ENCODE data around the gene ALDH1L1. TPM values are rescaled to one million over a fixed set of nuclear protein-coding genes. Genes with fewer than 3 reads are reported as not detected.

The ALDH1L1 gene
- polyA plus RNA-seq, 3 donors, result not detected

- peak overlapping the region in 1 of 2 donors; percentile 63 for H3K4me3 Mint-ChIP-seq
- Histone ChIP-seq H3K4me1 (ENCODE audit: control insufficient read depth in 1 of 2, insufficient read depth in 2 of 2, low read length in 2 of 2) (peaks cover 5 to 14% of the 10 kb centered on the region in 2 donors), H4K20me1 (ENCODE audit: insufficient read depth, low read length) (no peaks in the 10 kb centered on the region), H3K79me2 (ENCODE audit: insufficient read depth, low read length) (no peaks in the 10 kb centered on the region), H3K4me2 (replicated peaks; ENCODE audit: extremely low read depth, low read length, poor library complexity, severe bottlenecking) (no peak overlapping the region), H3K9me3 (replicated peaks in 1 of 2; ENCODE audit: control insufficient read depth in 1 of 2, insufficient read depth in 1 of 2, low read length in 2 of 2) (no peaks in the 10 kb centered on the region), H3K36me3 (replicated peaks in 1 of 2; ENCODE audit: control insufficient read depth in 1 of 2, insufficient read depth in 2 of 2, low read length in 2 of 2) (no peaks in the 10 kb centered on the region), H2AFZ (ENCODE audit: insufficient read depth, low read depth, low read length, poor library complexity, severe bottlenecking) (peak overlapping the region; percentile 41), H3K27ac (ENCODE audit: low read depth in 1 of 2, low read length in 2 of 2) (no peak overlapping the region), H3K27me3 (ENCODE audit: control insufficient read depth in 2 of 2, insufficient read depth in 2 of 2, low read length in 2 of 2) (no peaks in the 10 kb centered on the region), H3K9ac (ENCODE audit: insufficient read depth, low read length, poor library complexity, severe bottlenecking) (no peak overlapping the region), H3K4me3 (replicated peaks in 1 of 3; ENCODE audit: low read depth in 2 of 3, low read length in 3 of 3) (no peak overlapping the region)
- H3K36me3 Mint-ChIP-seq, result no peaks in the 10 kb centered on the region
- 63% methylated on average over 9 of the region's 16 CpGs for WGBS (ENCODE audit: insufficient coverage)
- DNase-seq, result peak in 1 of 3 donors; percentile 14
- H3K4me1 Mint-ChIP-seq, result peaks cover 10% of the 10 kb centered on the region
- intact Hi-C loops (cut with micrococcal nuclease), result no loop called here
- peaks cover 1 to 4% (median 3%) of the 10 kb centered on the region in 3 donors for H3K27me3 Mint-ChIP-seq (ENCODE audit: low read depth in 3 of 3)
- TF ChIP-seq CTCF (IDR thresholded peaks at IDR 0.05), result no peak
- H3K27ac Mint-ChIP-seq, result peak overlapping the region in 1 of 7 donors; percentile 57
- peaks cover 0 to 2% (median 0%) of the 10 kb centered on the region in 7 donors for H3K9me3 Mint-ChIP-seq
Measured at GRCh38 chr3:126129398-126129891, 50.9 kb downstream of the ALDH1L1 start.

- no peaks in the 10 kb centered on the region for H3K79me2 ChIP-seq (ENCODE audit: insufficient read depth, low read length)
- H3K4me1 Mint-ChIP-seq, result peaks cover 10% of the 10 kb centered on the region
- H2AFZ ChIP-seq (ENCODE audit: insufficient read depth, low read depth, low read length, poor library complexity, severe bottlenecking), result no peak overlapping the region
- H3K9ac ChIP-seq (ENCODE audit: insufficient read depth, low read length, poor library complexity, severe bottlenecking), result no peak overlapping the region
- H3K27me3 ChIP-seq (ENCODE audit: control insufficient read depth in 2 of 2, insufficient read depth in 2 of 2, low read length in 2 of 2), result no peaks in the 10 kb centered on the region
- intact Hi-C loops (cut with micrococcal nuclease), result no loop called here
- no peak overlapping the region for H3K27ac ChIP-seq (ENCODE audit: low read depth in 1 of 2, low read length in 2 of 2)
- no peaks in the 10 kb centered on the region for H4K20me1 ChIP-seq (ENCODE audit: insufficient read depth, low read length)
- no peak overlapping the region for H3K4me3 ChIP-seq (replicated peaks in 1 of 3; ENCODE audit: low read depth in 2 of 3, low read length in 3 of 3)
- H3K9me3 ChIP-seq (replicated peaks in 1 of 2; ENCODE audit: control insufficient read depth in 1 of 2, insufficient read depth in 1 of 2, low read length in 2 of 2), result no peaks in the 10 kb centered on the region
- no peaks in the 10 kb centered on the region for H3K36me3 ChIP-seq (replicated peaks in 1 of 2; ENCODE audit: control insufficient read depth in 1 of 2, insufficient read depth in 2 of 2, low read length in 2 of 2)
- WGBS (ENCODE audit: insufficient coverage), result 97% methylated on average over 7 of the region's 13 CpGs
- no peaks in the 10 kb centered on the region for H3K36me3 Mint-ChIP-seq
- peaks cover 0 to 2% (median 0%) of the 10 kb centered on the region in 7 donors for H3K9me3 Mint-ChIP-seq
- no peak overlapping the region for H3K4me2 ChIP-seq (replicated peaks; ENCODE audit: extremely low read depth, low read length, poor library complexity, severe bottlenecking)
- peaks cover 5 to 14% of the 10 kb centered on the region in 2 donors for H3K4me1 ChIP-seq (ENCODE audit: control insufficient read depth in 1 of 2, insufficient read depth in 2 of 2, low read length in 2 of 2)
- TF ChIP-seq CTCF (IDR thresholded peaks at IDR 0.05), result no peak
- H3K27ac Mint-ChIP-seq, result no peak overlapping the region
- peaks cover 1 to 4% (median 1%) of the 10 kb centered on the region in 3 donors for H3K27me3 Mint-ChIP-seq (ENCODE audit: low read depth in 3 of 3)
- H3K4me3 Mint-ChIP-seq, result no peak overlapping the region
- no peak for DNase-seq
Measured at GRCh38 chr3:126128504-126129397, 51.6 kb downstream of the ALDH1L1 start.
